Measurements from ENCODE around the gene PARD6A.

Gene PARD6A

DNA sequence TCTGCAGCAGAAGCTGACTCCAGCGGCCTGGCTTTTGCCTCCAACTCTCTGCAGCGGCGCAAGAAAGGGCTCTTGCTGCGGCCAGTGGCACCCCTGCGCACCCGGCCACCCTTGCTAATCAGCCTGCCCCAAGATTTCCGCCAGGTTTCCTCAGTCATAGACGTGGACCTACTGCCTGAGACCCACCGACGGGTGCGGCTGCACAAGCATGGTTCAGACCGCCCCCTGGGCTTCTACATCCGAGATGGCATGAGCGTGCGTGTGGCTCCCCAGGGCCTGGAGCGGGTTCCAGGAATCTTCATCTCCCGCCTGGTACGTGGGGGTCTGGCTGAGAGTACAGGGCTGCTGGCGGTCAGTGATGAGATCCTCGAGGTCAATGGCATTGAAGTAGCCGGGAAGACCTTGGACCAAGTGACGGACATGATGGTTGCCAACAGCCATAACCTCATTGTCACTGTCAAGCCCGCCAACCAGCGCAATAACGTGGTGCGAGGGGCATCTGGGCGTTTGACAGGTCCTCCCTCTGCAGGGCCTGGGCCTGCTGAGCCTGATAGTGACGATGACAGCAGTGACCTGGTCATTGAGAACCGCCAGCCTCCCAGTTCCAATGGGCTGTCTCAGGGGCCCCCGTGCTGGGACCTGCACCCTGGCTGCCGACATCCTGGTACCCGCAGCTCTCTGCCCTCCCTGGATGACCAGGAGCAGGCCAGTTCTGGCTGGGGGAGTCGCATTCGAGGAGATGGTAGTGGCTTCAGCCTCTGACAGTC, 1.3 kb downstream of the PARD6A start:
- no peak for TF ChIP-seq RARB (CRISPR knock-in tag; IDR thresholded peaks at IDR 0.05)
- ATAC-seq, result no peak

DNA sequence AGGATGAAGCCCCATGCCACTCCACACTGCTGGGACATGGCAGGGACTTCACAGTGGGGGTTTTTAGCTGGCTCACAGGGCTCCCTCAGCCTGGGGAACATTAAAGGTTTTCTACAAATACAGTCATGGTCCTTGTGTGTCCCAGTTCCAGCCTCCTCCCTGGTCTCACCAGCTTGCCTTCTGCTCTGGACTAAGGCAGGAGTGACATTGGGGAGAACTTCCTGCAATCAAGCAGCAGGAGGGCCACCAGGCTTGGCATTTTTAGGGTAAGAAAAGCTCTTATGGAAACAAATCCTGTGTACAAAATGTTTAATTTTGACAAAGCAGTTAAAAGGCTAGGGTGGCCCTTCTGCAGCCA, 1.9 kb downstream of the PARD6A start:
- no peak for ATAC-seq

DNA sequence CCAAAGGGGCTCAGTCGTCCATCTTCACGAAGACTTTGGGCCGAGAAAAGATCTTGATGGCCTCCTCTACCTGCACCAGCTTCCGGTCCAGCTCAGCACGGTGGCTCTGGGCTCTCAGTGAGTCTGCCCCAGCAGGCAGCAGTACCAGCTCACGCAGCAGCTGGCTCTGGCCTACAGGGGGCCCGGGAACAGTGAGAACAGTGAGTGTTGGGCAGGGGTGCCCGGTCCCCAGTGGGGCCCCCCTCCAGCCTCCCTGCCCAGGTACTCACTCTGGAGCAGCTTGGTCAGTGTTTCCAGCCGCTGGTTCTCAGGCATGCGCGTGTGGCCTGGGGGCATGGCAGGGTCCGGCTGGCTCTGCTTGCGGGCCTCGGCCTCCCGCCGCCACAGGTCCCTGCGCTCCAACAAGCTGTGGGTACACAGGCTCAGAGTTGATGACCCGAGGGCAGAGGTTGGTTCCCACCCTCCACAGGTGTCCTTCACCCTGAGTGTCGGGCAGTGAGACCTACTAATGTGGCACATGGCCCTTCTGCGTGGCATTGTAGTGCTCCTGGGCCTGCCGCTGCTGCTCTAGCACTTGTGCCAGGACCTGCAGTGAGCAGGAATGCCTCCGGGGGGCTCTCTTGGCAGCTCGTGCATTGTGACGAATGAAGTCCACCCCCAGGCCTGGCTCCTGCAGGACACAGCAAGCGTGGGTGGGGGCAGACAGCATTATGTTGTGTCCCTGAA, 2.6 kb downstream of the PARD6A start:
- no peak for ATAC-seq
- TF ChIP-seq, protein P1, sequence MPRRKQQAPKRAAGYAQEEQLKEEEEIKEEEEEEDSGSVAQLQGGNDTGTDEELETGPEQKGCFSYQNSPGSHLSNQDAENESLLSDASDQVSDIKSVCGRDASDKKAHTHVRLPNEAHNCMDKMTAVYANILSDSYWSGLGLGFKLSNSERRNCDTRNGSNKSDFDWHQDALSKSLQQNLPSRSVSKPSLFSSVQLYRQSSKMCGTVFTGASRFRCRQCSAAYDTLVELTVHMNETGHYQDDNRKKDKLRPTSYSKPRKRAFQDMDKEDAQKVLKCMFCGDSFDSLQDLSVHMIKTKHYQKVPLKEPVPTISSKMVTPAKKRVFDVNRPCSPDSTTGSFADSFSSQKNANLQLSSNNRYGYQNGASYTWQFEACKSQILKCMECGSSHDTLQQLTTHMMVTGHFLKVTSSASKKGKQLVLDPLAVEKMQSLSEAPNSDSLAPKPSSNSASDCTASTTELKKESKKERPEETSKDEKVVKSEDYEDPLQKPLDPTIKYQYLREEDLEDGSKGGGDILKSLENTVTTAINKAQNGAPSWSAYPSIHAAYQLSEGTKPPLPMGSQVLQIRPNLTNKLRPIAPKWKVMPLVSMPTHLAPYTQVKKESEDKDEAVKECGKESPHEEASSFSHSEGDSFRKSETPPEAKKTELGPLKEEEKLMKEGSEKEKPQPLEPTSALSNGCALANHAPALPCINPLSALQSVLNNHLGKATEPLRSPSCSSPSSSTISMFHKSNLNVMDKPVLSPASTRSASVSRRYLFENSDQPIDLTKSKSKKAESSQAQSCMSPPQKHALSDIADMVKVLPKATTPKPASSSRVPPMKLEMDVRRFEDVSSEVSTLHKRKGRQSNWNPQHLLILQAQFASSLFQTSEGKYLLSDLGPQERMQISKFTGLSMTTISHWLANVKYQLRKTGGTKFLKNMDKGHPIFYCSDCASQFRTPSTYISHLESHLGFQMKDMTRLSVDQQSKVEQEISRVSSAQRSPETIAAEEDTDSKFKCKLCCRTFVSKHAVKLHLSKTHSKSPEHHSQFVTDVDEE (CRISPR knock-in tag; IDR thresholded peaks at IDR 0.05), result no peak
- TF ChIP-seq PPARA (CRISPR knock-in tag; IDR thresholded peaks at IDR 0.05; ENCODE audit: borderline replicate concordance), result no peak
- no peak for TF ChIP-seq ESRRG (CRISPR knock-in tag; IDR thresholded peaks at IDR 0.05)
- TF ChIP-seq ISL1 (CRISPR knock-in tag; IDR thresholded peaks at IDR 0.05), result no peak
- TF ChIP-seq ZC3H10 (CRISPR knock-in tag; IDR thresholded peaks at IDR 0.05), result no peak
- no peak for TF ChIP-seq GLIS3 (CRISPR knock-in tag; IDR thresholded peaks at IDR 0.05)
- TF ChIP-seq, protein P2, sequence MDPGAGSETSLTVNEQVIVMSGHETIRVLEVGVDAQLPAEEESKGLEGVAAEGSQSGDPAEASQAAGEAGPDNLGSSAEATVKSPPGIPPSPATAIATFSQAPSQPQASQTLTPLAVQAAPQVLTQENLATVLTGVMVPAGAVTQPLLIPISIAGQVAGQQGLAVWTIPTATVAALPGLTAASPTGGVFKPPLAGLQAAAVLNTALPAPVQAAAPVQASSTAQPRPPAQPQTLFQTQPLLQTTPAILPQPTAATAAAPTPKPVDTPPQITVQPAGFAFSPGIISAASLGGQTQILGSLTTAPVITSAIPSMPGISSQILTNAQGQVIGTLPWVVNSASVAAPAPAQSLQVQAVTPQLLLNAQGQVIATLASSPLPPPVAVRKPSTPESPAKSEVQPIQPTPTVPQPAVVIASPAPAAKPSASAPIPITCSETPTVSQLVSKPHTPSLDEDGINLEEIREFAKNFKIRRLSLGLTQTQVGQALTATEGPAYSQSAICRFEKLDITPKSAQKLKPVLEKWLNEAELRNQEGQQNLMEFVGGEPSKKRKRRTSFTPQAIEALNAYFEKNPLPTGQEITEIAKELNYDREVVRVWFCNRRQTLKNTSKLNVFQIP (CRISPR knock-in tag; IDR thresholded peaks at IDR 0.05; ENCODE audit: borderline replicate concordance, low read depth), result no peak
- no peak for TF ChIP-seq CSDC2 (CRISPR knock-in tag; IDR thresholded peaks at IDR 0.05)
- no peak for TF ChIP-seq ARNTL (CRISPR knock-in tag; IDR thresholded peaks at IDR 0.05; ENCODE audit: borderline replicate concordance, low read depth)
- no peak for TF ChIP-seq RARB (CRISPR knock-in tag; IDR thresholded peaks at IDR 0.05)
- no peak for TF ChIP-seq BACH2 (CRISPR knock-in tag; IDR thresholded peaks at IDR 0.05; ENCODE audit: borderline replicate concordance)
- no peak for TF ChIP-seq TCF4 (CRISPR knock-in tag; IDR thresholded peaks at IDR 0.05; ENCODE audit: borderline replicate concordance)
- no peak for TF ChIP-seq ZNF8 (CRISPR knock-in tag; IDR thresholded peaks at IDR 0.05)
- TF ChIP-seq, protein P3, sequence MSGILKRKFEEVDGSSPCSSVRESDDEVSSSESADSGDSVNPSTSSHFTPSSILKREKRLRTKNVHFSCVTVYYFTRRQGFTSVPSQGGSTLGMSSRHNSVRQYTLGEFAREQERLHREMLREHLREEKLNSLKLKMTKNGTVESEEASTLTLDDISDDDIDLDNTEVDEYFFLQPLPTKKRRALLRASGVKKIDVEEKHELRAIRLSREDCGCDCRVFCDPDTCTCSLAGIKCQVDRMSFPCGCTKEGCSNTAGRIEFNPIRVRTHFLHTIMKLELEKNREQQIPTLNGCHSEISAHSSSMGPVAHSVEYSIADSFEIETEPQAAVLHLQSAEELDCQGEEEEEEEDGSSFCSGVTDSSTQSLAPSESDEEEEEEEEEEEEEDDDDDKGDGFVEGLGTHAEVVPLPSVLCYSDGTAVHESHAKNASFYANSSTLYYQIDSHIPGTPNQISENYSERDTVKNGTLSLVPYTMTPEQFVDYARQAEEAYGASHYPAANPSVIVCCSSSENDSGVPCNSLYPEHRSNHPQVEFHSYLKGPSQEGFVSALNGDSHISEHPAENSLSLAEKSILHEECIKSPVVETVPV (CRISPR knock-in tag; IDR thresholded peaks at IDR 0.05), result no peak
- no peak for TF ChIP-seq ZNF70 (CRISPR knock-in tag; IDR thresholded peaks at IDR 0.05)
- TF ChIP-seq, protein P4, sequence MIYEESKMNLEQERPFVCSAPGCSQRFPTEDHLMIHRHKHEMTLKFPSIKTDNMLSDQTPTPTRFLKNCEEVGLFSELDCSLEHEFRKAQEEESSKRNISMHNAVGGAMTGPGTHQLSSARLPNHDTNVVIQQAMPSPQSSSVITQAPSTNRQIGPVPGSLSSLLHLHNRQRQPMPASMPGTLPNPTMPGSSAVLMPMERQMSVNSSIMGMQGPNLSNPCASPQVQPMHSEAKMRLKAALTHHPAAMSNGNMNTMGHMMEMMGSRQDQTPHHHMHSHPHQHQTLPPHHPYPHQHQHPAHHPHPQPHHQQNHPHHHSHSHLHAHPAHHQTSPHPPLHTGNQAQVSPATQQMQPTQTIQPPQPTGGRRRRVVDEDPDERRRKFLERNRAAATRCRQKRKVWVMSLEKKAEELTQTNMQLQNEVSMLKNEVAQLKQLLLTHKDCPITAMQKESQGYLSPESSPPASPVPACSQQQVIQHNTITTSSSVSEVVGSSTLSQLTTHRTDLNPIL (CRISPR knock-in tag; IDR thresholded peaks at IDR 0.05; ENCODE audit: low read depth), result no peak

More for the DNA sequence above, 1.9 kb downstream of the PARD6A start:
- TF ChIP-seq, protein P5, sequence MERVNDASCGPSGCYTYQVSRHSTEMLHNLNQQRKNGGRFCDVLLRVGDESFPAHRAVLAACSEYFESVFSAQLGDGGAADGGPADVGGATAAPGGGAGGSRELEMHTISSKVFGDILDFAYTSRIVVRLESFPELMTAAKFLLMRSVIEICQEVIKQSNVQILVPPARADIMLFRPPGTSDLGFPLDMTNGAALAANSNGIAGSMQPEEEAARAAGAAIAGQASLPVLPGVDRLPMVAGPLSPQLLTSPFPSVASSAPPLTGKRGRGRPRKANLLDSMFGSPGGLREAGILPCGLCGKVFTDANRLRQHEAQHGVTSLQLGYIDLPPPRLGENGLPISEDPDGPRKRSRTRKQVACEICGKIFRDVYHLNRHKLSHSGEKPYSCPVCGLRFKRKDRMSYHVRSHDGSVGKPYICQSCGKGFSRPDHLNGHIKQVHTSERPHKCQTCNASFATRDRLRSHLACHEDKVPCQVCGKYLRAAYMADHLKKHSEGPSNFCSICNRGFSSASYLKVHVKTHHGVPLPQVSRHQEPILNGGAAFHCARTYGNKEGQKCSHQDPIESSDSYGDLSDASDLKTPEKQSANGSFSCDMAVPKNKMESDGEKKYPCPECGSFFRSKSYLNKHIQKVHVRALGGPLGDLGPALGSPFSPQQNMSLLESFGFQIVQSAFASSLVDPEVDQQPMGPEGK (CRISPR knock-in tag; IDR thresholded peaks at IDR 0.05; ENCODE audit: borderline replicate concordance), result no peak
- no peak for TF ChIP-seq ARNTL (CRISPR knock-in tag; IDR thresholded peaks at IDR 0.05; ENCODE audit: borderline replicate concordance, low read depth)
- no peak for TF ChIP-seq ZFP30 (CRISPR knock-in tag; IDR thresholded peaks at IDR 0.05)
- TF ChIP-seq ISL1 (CRISPR knock-in tag; IDR thresholded peaks at IDR 0.05), result no peak
- TF ChIP-seq, protein P2 (CRISPR knock-in tag; IDR thresholded peaks at IDR 0.05; ENCODE audit: borderline replicate concordance, low read depth), result no peak
- no peak for TF ChIP-seq ZNF565 (CRISPR knock-in tag; conservative IDR thresholded peaks at IDR 0.05; ENCODE audit: low read depth)
- TF ChIP-seq, protein P1 (CRISPR knock-in tag; IDR thresholded peaks at IDR 0.05), result no peak

Measured in SK-N-SH treated with all-trans-retinoic acid at 6 μM for 48 hours (cell line).